Eye (tissue), 1 donor: ENCODE measurements around the gene CDKN2D.
A peak's percentile ranks its signal among the peaks of the same experiment; 100 is the strongest.
"Not testable (repeated sequence)": the region's sequence is repeated elsewhere in the genome, so short reads cannot be mapped to it uniquely, and the experiment has no call there.

Experiments used
- DNase-seq: peaks from one replicate; pipeline ENCODE4 v3.0.0-alpha.2; 2015

Gene CDKN2D

DNA sequence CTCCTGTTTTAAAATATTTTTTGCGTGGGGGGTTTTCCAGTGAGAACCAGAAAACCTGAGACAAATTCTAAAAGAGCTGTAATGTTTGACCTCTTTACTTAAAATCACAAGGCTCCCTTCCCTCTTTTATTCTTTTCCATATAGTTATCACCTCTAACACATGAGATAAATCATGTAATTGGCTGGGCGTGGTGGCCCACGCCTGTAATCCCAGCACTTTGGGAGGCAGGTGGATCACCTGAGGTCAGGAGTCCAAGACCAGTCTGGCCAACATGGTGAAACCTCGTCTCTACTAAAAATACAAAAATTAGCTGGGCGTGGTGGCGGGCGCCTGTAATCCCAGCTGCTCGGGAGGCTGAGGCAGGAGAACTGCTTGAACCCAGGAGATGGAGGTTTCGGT is 17.8 kb downstream of the CDKN2D start:
- not testable (repeated sequence) for DNase-seq

DNA sequence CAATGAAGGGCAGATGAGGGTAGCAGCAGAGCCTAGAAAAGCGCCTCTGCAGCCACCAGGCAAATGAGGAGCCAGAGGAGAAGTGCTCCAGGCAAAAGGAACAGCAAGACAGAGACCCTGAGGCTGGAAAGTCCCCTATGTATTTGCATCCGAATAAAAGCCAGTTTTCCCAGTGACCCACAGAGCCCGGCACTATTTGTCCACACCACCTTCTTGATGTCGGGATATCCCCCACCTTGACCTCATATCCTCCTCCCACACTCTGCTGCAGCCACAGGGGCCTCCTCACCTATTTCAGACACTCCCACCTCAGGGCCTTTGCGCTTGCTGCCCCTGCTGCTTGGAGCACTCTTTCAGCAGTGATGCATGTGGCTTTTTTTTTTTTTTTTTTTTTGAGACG is 18.4 kb downstream of the CDKN2D start:
- DNase-seq = no peak

DNA sequence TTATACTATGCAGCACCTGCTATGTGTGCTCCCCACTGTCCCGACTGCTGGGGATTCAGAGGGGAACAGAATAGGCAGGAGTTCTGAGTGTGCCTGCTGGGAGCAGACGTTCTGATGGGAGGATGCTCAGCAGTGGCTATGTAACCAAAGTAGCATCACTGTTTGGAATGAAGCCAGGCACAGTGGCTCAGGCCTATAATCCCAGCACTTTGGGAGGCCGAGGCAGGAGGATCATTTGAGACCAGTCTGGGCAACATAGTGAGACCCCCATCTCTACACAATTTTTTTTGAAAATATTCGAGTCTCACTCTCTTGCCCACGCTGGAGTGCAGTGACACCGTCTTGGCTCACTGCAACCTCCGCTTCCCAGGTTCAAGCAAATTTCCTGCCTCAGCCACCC is 19.0 kb downstream of the CDKN2D start:
- no peak for DNase-seq

DNA sequence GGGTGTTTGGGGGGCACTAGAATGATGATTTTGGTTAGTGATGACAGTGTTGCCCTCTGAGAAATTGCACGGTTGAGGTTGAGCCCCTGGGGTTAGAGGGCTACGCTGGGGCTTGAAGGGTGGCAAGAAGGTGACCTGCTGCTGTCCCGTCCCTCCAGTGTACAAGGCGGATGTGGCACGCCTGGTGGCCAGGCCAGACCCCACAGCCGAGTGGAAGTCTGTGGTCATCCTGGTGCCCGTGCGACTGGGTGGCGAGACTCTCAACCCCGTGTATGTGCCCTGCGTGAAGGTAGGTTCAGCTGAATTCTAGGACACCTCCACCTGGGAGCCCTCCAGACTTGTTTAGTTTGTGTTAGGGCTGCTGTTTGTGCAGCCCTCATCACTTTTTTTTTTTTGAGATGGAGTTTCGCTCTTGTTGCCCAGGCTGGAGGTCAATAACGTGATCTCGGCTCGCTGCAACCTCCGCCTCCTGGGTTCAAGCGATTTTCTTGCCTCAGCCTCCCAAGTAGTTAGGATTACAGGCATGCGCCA is 20.0 kb downstream of the CDKN2D start:
- DNase-seq = no peak

DNA sequence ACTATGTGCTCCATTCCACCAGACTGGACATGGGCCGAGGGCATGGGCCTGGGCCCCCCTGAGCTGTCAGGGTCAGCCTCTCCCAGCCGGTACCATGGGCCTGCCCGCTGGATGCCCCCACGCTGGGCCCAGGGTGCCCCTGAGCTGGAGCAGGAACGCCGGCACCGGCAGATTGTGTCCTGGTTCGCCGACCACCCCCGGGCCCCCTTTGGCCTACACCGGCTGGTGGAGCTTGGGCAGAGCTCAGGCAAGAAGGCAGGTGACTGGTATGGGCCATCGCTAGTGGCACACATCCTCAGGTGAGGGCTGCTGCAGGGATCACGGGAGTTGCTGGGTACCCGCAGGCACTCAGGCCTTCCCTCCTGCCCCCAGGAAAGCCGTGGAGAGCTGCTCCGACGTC is 22.0 kb downstream of the CDKN2D start:
- no peak for DNase-seq

DNA sequence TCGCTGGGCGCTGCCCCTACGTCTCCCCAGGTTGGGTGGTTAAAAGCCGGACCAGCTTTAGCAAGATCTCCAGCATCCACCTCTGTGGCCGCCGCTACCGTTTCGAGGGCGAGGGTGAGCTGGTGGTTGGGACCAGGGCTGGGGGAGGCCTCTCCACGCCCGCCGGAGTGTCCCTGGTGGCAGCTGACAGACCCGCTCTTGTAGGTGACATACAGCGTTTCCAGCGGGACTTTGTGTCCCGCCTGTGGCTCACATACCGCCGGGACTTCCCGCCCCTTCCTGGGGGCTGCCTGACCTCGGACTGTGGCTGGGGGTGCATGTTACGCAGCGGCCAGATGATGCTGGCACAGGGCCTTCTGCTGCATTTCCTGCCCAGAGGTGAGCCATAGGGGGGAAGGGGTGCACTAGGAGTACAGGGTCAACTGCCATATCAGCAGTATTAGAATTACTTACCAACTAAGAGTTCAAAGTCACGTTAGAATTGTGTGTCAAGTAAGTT is 24.0 kb downstream of the CDKN2D start:
- no peak for DNase-seq

DNA sequence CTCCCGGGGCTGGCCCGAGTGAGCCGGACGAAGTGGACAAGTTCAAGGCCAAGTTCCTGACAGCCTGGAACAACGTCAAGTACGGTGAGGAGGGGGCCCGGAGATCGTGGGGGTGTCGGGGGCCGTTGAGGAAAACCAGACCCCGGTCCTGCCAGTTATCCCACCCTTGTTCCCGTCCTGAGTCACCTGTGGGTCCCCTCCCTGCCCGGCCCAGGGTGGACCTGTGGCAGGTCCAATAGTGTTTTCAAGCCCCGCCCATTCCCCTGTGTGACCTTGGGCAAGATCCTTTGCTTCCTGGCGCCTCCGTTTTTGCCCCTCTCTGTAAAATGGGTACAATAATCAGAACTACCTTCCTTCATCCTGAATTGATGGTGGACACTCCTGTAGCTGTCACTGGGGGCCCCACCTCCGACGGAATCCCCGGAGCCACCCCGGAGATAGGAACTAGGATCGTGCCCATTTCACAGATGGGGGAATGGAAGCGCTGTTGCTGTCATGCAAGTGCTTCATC is 24.5 kb downstream of the CDKN2D start:
- no peak for DNase-seq

DNA sequence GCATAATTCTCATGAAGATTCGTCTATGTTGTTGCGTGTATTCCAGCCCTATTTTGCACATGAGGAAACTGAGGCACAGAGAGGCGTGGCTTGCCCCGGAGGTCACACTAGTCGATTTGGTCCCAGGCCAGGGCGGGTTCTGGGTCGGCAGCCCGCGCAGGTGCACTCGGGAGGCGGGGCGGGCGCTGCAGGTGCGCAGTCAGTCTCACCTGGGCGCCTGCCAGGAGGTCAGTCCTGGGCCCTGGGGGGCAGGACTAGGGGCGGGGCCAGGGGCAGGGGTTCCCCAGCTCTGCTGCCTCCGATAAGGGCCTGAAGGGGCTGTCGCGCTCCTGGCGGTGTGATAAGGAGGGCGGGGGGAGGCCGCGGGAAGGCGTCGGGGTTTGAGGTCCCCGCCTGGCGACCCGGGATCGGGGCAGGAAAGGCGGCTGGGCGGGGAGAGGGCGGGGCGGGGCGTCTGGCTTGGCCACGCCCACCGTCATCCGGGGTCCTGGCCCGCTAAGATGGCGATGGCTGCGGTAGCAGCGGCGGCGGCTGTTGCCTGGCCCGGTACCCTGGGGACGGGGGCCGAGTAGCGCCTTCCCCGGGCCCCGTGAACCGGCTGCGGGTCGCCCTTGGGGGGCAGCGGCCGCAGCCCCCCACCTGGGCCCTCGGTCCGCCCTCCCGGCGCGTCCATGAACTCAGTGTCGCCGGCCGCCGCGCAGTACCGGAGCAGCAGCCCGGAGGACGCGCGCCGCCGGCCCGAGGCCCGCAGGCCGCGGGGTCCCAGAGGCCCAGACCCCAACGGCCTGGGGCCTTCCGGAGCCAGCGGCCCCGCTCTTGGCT is 25.1 kb downstream of the CDKN2D start, which contains the start of gene ATG4D:
Gene ATG4D (plus strand): TSS at position 485 of the 822 bp plus-strand sequence. CDS start 187 bp downstream, at position 672.
- peak; percentile 92 for DNase-seq

DNA sequence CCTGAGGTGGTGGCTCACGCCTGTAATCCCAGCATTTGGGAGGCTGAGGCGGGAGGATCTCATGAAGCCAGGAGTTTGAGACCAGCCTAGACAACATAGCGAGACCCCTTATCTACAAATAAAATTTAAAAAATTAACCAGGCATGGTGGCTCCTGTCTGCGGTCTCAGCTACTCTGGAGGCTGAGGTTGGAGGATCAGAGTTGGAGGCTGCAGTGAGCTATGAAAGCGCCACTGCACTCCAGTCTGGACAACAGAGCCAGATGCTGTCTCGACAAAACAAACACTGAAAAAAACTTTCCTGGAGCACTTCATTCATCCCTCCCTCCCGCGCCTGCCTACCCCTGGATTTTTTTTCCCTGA is 25.7 kb downstream of the CDKN2D start:
- peak; percentile 16 for DNase-seq

DNA sequence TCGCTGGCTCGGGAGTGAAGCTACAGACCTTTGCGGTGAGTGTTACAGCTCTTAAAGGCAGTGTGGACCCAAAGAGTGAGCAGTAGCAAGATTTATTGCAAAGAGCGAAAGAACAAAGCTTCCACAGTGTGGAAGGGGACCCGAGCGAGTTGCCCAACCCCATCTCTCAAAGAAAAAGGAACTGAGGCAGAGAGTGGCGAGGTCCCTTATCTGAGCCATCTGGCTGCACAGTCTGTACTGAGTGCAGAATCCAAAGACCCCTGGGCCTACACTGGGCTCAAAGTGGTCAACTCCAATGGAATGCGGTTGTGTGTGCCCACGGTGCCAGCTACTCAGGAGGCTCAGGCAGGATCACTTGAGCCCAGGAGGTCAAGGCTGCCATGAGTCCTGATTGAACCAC is 29.8 kb downstream of the CDKN2D start:
- DNase-seq = not testable (repeated sequence)

DNA sequence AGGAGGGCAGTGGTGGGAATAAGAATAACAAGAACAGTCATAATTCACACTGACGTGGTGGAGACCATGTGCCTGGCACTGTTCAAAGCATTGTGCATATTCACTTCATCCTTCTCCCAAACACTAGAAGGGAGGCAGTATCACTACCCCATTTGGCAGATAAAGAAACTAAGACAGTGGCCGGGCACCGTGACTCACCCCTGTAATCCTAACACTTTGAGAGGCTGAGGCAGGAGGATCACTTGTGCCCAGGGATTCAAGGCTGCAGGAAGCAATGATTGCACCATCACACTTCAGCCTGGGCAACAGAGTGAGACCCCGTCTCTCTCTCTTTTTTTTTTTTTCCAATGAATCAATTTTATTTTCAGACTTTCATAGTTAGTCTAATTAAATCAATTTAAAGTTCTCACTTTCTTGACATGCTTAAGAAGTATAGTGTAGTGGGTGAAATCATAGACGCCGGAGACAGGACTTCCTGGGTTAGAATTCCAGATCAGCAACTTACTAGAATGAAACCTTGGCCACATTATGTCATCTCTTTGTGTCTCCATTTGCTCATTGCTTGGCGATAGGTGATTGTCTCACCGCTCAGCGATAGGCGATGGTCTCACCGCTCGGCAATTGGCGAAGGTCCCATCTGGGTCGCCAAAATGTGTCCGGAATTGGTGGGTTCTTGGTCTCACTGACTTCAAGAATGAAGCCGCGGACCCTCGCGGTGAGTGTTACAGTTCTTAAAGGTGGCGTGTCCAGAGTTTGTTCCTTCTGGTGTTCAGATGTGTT is 30.4 kb downstream of the CDKN2D start:
- DNase-seq = no peak

DNA sequence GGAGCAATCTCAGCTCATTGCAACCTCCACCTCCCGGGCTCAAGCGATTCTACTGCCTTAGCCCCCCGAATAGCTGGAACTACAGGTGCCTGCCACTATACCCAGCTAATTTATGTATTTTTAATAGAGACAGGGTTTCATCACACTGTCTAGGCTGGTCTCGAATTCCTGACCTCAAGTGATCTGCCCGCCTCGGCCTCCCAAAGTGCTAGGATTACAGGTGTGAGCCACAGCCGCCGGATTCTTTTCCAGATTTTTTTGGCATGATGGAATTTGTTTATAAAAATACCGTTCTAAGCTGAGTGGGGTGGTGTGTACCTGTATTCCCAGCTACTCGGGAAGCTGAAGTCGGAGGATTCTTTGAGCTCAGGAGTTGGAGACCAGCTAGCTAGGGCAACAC is 31.1 kb downstream of the CDKN2D start:
- no peak for DNase-seq

DNA sequence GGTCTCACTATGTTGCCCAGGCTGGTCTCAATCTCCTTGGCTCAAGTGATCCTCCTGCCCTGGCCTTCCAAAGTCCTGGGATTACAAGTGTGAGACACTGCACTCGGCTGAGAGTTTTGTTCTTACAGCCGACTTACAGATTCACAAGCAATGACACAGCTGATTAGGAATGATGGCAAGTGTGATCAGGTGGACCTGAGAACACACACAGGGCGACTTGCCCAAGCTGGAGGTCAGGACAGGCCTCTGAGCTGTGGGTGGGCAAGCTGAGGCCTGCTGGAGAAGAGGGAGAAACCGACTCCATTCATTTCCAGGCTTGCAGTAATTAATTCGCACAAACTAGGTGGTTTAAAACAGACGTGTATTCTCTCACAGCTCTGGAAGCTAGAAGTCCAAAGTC is 33.2 kb downstream of the CDKN2D start:
- DNase-seq = no peak

DNA sequence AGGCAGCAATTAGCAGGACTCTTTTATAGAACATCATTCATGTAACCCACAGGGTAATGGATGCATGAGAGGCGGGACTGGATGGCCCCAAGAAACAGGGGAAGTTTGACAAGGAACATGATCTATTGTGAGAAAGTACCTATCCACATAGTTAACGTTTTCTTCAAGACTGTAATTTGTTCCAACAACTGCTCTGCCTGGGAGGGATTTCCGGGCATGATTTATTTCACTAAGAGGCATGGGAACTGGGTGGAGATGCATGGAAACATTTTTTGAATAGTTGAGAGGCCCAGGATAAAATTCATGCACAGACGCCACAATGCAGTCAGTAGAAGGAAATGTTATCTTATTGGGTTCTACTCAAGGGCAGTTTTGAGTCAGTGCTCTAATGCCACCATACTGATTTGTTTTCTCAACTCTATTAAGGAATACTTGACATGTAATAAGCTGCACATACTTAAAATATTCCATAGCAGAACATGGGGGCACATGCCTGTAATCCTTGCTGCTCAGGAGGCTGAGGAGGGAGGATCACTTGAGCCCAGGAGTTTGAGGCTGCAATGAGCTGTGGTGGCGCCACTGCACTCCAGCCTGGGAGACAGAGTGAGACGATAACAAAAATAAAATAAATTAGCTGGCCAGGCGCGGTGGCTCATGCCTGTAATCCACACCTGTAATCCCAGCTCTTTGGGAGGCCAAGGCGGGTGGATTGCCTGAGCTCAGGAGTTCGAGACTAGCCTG is 35.0 kb downstream of the CDKN2D start:
- DNase-seq = no peak

DNA sequence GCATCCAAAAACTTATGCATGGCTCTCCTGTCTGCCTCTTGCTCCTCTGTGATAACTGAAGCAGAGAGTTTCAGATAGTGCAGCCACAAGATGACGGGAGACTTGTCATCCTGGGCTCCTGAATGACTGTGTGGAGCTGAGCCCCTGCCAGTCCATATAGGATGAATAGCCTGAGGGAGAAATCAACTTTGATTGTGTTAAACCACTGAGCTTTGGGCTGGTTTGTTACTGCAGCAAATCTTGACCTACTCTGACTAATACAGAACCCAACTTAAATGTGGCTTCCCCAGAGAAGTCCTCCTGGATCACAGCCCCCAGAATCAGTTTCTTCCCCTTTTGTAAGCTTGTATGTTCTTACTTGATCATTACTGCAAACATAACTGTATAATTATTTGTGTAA is 36.3 kb downstream of the CDKN2D start:
- no peak for DNase-seq

DNA sequence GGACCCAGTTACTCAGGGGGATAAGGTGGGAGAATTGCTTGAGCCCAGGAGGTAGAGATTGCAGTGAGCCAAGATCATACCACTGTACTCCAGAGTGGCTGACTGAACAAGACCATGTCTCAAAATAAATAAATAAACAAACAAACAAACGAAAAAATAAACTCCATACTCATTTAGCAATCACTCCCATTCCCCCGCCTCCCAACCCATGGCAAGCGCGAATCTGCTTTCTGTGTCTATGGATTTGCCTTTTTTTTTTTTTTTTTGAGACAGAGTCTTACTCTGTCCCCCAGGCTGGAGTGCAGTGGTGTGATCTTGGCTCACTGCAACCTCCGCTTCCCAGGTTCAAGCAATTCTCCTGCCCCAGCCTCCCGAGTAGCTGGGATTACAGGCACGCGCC is 41.9 kb downstream of the CDKN2D start:
- not testable (repeated sequence) for DNase-seq

DNA sequence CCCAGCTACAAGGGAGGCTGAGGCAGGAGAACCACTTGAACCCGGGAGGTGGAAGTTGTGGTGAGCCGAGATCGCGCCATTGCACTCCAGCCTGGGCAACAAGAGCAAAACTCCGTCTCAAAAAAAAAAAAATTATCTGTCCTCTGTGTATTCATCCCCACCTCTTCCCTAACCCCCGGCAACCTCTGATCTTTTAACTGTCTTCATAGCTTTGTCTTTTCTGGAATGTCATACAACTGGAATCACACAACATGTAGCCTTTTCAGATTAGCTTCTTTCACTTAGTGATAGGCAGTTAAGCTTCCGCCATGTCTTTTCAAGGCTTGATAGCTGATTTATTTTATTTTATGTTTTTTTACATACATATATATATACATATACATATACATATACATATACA is 43.1 kb downstream of the CDKN2D start:
- no peak for DNase-seq

DNA sequence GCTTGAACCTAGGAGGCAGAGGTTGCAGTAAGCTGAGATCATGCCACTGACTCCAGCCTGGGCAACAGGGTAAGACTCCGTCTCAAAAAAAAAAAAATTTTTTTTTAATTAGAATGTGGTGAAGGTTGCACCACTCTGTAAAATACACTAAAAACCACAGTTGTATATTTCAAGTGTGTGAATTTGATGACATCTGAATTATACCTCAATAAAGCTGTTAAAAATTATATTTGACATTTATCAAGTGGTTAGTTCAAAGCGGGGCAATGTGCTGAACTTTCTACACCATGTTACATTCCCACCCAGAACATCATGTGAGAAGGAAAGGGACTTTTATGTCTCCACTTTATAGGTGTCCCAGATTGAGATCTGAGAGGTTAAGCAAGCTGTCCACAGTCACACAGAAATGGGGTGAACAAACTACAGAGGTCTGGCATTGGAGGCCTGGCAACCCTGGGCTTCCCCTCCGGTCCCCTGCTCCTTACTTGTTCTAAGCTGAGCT is 45.6 kb downstream of the CDKN2D start:
- no peak for DNase-seq

DNA sequence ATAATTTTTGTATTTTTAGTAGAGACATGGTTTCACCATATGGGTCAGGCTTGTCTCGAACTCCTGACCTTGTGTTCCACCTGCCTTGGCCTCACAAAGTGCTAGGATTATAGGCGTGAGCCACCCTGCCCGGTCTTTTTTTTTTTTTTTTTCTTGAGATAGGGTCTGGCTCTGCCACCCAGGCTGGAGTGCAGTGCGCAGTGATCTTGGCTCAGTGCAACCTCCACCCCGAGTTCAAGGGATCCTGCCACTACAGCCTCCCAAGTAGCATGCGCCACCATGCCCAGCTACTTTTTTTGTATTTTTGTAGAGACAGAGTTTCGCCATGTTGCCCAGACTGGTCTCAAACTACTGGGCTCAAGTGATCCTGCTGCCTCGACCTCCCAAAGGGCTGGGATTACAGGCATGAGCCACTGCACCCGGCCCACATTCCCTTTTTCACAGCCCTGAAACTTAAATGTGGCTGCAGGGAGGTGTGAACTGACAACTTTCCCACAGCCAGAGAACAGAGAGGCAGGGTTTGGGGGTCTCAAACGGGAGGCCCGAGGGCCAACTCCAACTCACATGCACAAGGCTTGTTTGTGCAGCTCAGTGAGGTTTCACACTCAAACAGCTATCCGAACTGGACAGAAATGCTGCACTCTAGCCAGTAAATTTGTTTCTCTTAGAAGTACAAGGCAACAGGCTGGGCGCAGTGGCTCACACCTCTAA is 47.2 kb downstream of the CDKN2D start:
- DNase-seq = no peak

DNA sequence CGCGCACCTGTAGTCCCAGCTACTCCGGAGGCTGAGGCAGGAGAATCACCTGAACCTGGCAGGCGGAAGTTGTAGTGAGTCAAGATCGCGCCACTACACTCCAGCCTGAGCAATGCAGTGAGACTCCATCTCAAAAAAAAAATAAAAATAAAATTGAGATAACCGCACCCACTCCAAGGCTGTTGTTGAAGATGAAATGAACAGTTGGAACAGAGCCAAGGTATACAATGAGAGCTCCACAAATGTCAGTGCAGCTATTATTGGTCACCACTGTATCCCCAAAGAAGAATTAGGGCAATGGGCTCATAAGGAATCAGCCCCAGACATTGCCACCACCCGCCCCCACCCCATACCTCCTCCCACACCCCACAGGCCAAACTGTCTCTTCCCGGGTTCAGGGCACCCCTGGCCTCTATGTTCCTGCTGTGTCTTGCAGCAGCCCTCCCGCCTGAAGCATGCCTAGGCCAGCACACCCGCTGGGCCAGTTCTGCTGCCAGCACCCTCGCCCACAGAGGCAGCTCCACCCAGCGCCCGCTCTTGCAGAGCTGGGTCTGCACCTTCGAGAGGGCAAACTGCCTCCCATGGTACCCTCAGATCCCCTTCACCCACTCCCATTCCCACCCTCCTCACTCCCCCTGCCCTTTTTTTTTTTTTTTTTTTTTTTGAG is 48.0 kb downstream of the CDKN2D start:
- no peak for DNase-seq

DNA sequence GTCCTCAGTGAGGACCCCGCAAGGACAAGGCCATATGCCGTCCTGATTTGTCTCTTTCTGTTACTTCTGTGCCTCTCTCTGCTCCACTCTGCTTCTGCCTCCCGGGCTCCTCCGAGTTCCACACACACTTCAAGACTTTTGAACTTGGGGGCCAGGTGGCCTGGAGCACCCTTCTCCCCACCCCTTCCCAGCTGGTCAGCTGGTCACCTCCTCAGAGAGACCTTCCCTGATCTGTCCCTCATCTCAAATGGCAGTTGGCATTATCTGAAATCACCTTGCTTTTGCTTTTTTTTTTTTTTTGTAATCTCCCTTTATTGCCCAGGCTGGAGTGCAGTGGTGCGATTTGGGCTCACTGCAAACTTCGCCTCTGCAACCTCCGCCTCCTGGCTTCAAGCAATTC is 49.4 kb downstream of the CDKN2D start:
- no peak for DNase-seq
